HG03439 (cell line): ENCODE data around the gene MPPE1.
"Not testable (repeated sequence)": the region's sequence is repeated elsewhere in the genome, so short reads cannot be mapped to it uniquely, and the experiment has no call there.

Source experiments
- ATAC-seq: cut with Tn5 transposase; IDR thresholded peaks from one replicate; pipeline ENCODE4 v1.9.1; 2021; ENCODE audit warnings: mild to moderate bottlenecking, moderate library complexity; ENCODE audit not compliant: unreplicated experiment

The MPPE1 gene

GRCh38 chr18:11925800-11926481 is 17.8 kb upstream of the MPPE1 start:
- no peak for ATAC-seq

GRCh38 chr18:11923450-11923849 is 15.3 kb upstream of the MPPE1 start:
- no peak for ATAC-seq

GRCh38 chr18:11919522-11919921 is 11.4 kb upstream of the MPPE1 start:
- not testable (repeated sequence) for ATAC-seq

GRCh38 chr18:11916880-11917279 is 8.8 kb upstream of the MPPE1 start:
- not testable (repeated sequence) for ATAC-seq

GRCh38 chr18:11909591-11910026 is 1.5 kb upstream of the MPPE1 start:
- no peak for ATAC-seq

- peak; percentile 26 for ATAC-seq
Measured at GRCh38 chr18:11909061-11909455, 941 bp upstream of the MPPE1 start.

GRCh38 chr18:11906926-11907874 is 917 bp downstream of the MPPE1 start:
- ATAC-seq, result no peak

GRCh38 chr18:11906176-11906575 is 1.9 kb downstream of the MPPE1 start:
- no peak for ATAC-seq

GRCh38 chr18:11905613-11906012 is 2.5 kb downstream of the MPPE1 start:
- no peak for ATAC-seq

GRCh38 chr18:11902522-11903292 is 5.4 kb downstream of the MPPE1 start:
- ATAC-seq, result no peak

- no peak for ATAC-seq
Measured at GRCh38 chr18:11901826-11902438, 6.2 kb downstream of the MPPE1 start.

- ATAC-seq, result no peak
Measured at GRCh38 chr18:11899063-11899462, 9.1 kb downstream of the MPPE1 start.

GRCh38 chr18:11897781-11898180 is 10.3 kb downstream of the MPPE1 start:
- no peak for ATAC-seq

GRCh38 chr18:11892438-11892837 is 15.7 kb downstream of the MPPE1 start:
- not testable (repeated sequence) for ATAC-seq

- no peak for ATAC-seq
Measured at GRCh38 chr18:11891737-11892136, 16.4 kb downstream of the MPPE1 start.

GRCh38 chr18:11889284-11889683 is 18.8 kb downstream of the MPPE1 start:
- ATAC-seq, result no peak

GRCh38 chr18:11888726-11889125 is 19.4 kb downstream of the MPPE1 start:
- no peak for ATAC-seq

- no peak for ATAC-seq
Measured at GRCh38 chr18:11887328-11888128, 20.6 kb downstream of the MPPE1 start.

- no peak for ATAC-seq
Measured at GRCh38 chr18:11886577-11887110, 21.5 kb downstream of the MPPE1 start.
